GM12875 (cell line): Measurements from ENCODE around the gene PIK3R4.

ENCODE experiments used
- H3K4me3 ChIP-seq: one replicate; pipeline ENCODE4 v1.5.1; 2011; ENCODE audit warnings: low read depth, low read length, control low read depth
- TF ChIP-seq, protein P1 (sequence below): IDR thresholded peaks from 2 replicates; pipeline ENCODE4 v1.5.1; 2011; ENCODE audit warnings: low read depth, mild to moderate bottlenecking, control low read depth, inconsistent platforms, low read length, moderate library complexity, borderline replicate concordance; ENCODE audit not compliant: insufficient read depth

Gene PIK3R4

DNA sequence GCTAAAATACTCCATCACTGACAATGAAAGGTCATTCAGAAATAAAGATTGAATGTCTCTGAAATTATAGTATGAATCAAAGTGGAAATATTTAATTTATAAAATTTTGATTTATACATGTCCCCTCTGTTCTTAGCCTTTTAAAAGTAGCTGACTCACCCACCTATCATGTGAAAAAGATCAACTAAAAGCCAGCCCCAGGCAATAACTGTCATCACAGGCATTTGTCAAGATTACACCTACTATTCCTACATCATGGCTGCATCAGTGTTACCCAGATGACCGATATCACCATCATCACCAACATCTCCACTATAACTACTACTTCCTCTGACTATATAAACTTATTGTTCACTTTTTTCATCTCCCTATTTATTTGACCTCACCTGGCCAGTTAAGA is 14.3 kb upstream of the PIK3R4 start:
- TF ChIP-seq, protein P1, sequence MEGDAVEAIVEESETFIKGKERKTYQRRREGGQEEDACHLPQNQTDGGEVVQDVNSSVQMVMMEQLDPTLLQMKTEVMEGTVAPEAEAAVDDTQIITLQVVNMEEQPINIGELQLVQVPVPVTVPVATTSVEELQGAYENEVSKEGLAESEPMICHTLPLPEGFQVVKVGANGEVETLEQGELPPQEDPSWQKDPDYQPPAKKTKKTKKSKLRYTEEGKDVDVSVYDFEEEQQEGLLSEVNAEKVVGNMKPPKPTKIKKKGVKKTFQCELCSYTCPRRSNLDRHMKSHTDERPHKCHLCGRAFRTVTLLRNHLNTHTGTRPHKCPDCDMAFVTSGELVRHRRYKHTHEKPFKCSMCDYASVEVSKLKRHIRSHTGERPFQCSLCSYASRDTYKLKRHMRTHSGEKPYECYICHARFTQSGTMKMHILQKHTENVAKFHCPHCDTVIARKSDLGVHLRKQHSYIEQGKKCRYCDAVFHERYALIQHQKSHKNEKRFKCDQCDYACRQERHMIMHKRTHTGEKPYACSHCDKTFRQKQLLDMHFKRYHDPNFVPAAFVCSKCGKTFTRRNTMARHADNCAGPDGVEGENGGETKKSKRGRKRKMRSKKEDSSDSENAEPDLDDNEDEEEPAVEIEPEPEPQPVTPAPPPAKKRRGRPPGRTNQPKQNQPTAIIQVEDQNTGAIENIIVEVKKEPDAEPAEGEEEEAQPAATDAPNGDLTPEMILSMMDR = no peak
- H3K4me3 ChIP-seq = no peak overlapping the region

DNA sequence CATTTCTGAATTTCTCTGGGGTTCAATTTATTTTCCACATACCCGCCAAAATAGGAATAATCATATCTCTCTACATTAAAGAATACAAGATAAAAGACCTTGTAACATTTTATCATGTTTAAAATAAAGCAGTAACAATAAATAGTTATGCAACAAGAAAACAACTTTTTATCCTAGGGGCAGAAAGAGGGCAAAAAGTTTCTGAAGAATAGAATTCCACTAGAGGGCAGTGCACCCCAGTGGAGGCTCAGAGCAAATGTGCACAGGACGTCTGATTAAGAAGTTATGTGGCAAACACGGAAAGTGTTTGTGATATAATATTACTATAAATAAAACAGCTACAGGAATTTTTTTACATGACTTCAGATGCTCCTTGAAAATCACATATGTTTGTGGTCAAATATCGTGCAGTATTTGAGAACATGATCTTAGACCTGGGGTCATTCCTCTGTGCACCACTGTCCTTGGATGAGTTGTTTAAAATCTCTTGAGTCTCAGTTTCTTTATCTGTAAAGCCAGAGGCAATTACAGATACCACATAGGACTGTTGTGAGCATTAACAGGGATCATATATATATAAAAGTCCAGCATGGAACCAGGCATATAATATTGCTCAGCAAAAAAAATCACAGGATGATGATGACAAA is 13.2 kb upstream of the PIK3R4 start:
- TF ChIP-seq, protein P1 = peak; percentile 65
- H3K4me3 ChIP-seq = no peak overlapping the region

DNA sequence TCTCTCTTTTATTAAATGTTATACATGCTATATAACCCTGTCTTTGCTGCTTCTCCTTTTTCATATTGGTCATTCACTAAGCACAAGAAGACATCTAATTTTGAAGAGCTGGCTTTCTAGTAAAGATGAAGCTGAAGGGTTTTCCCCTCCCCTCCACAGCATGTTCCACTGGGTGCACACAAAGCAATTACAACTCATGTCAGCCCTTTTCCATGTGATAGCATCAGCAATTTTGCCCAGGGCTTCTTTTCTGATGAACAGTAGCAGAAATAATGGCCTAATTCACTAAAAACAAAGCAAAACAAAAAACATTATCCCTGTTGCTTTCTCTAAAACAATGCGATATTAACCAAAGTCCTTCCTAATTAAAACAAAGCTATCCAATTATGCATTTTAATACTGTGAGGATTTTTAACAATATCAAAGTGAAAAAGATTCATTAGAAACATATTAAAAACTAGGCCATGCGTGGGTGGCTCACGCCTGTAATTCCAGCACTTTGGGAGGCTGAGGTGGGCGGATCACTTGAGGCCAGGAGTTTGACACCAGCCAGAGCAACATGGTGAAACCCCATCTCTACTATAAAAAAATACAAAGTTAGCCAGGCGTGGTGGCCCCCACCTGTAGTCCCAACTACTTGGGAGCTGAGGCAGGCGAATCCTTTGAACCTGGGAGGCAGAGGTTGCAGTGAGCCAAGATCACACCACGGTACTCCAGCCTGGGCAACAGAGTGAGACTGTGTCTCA is 12.2 kb upstream of the PIK3R4 start:
- H3K4me3 ChIP-seq = no peak overlapping the region
- TF ChIP-seq, protein P1 = no peak

DNA sequence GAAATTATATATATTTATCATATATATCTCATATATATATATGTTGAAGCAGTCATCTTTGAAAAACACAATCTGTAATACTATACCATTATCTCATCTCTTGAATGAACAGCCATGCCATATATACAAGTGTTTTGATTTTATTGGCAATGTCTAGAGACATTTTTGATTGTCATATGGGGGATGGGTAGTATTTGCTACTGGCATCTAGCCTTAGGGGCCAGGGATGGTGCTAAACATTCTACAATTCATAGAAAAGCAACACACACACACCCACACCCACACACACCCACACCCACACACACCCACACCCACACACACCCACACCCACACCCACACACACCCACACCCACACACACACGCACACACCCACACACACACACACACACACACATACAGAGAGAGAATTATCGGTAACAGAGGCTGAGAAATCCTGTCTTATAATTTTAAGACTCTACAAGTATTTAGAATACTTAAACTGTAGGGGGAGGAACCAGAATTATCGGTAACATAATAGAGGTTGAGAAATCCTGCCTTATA is 11.1 kb upstream of the PIK3R4 start:
- TF ChIP-seq, protein P1 = no peak
- no peak overlapping the region for H3K4me3 ChIP-seq

DNA sequence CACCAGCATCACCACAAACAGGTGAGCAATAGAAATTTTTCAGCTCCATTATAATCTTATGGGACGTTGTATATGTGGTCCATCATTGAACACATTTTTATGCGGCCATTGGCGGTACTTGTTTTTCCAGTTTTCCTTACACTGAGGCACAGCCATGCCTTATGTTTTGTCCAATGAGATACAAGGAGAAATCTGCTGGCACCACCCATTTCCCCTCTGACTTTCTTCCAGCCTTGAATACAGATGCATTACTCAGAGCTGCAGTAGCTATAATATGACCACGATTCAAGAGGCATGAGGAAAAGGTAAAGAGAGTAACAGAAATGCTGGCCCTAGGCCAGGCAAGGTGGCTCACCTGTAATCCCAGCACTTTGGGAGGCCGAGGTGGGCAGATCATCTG is 9.0 kb upstream of the PIK3R4 start:
- TF ChIP-seq, protein P1 = no peak
- H3K4me3 ChIP-seq = no peak overlapping the region

DNA sequence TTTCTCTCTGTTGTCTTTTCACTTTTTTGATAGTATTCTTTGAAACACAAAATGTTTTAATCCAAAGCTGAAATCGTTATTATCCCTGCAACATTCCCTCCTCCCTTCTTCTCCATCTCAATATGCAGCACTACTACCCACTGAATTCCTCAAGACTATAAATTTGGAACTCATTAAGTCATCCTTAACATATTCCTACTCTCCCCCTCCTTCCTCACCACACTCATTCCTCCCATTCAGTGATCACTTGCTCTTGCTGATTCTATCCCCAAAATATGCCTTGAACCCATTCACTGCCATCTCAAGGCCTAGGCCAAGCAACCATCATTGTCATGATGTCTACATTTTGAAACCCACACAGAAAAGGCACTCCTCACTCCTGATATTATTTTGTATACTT is 2.4 kb upstream of the PIK3R4 start:
- TF ChIP-seq, protein P1 = no peak

DNA sequence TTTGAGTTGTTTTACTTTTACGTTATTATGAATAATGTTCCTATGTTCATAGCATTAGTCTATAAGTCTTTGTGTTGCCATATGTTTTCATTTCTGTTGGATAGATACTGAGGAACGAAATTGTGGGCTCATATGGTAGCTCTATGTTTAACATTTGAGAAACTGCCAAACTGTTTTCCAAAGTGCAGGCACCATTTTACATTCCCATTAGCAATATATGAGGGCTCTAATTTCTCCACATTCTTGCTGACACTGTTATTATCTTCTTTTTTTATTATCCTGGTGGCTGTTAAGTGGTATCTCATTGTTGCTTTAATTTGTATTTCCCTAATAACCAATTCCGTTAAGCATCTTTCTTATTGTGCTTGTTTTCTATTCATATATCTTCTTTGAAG is 1.8 kb upstream of the PIK3R4 start:
- TF ChIP-seq, protein P1 = no peak
- H3K4me3 ChIP-seq = no peak overlapping the region

More for the DNA sequence above, 2.4 kb upstream of the PIK3R4 start:
- H3K4me3 ChIP-seq = no peak overlapping the region
